K562 (cell line): Measurements from ENCODE around the gene ETV3.

ENCODE experiments used
- ARHGAP35 ChIP-seq: fragments of 450-650 bp; IDR thresholded peaks from 2 replicates; pipeline ENCODE4 v1.6.1; 2018; ENCODE audit not compliant: partially characterized antibody
- ATF3 ChIP-seq, 2 experiments: fragments of 450-650 bp in 1 of 2; sonication (generic) in 1 of 2; formaldehyde crosslinking in 1 of 2; IDR thresholded peaks in 1 of 2; conservative IDR thresholded peaks in 1 of 2; 2 replicates each; pipeline versions ENCODE4 v1.6.1 to v1.8.1; 2016 to 2023; ENCODE audit warnings: mild to moderate bottlenecking in 2 of 2, moderate library complexity in 2 of 2, inconsistent platforms in 1 of 2, missing genetic modification reagents in 1 of 2
- BRCA1 ChIP-seq, 2 experiments: fragments of 450-650 bp in 1 of 2; sonication (generic) in 1 of 2; formaldehyde crosslinking in 1 of 2; IDR thresholded peaks; 2 replicates each; pipeline versions ENCODE4 v1.5.0 to v1.6.1; 2017 to 2020; ENCODE audit warnings: mild to moderate bottlenecking in 1 of 2, missing genetic modification reagents in 1 of 2
- CTCF ChIP-seq, 3 experiments: IDR thresholded peaks in 2 of 3; conservative IDR thresholded peaks in 1 of 3; 2 replicates each; pipeline ENCODE4 v1.5.1; 2011 to 2012; ENCODE audit warnings: low read length in 3 of 3, mild to moderate bottlenecking in 3 of 3, control low read depth in 2 of 3, improper control_type of control experiment in 1 of 3, inconsistent platforms in 1 of 3, low read depth in 1 of 3, mixed read lengths in 1 of 3, moderate library complexity in 1 of 3; ENCODE audit not compliant: insufficient read depth in 2 of 3
- EHMT2 ChIP-seq: fragments of 450-650 bp; IDR thresholded peaks from 2 replicates; pipeline ENCODE4 v1.6.1; 2018; ENCODE audit warnings: antibody characterized with exemption
- KHSRP ChIP-seq: fragments of 450-650 bp; IDR thresholded peaks from 2 replicates; pipeline ENCODE4 v1.6.1; 2017
- MCM7 ChIP-seq, 2 experiments: fragments of 450-650 bp; IDR thresholded peaks; 2 replicates each; pipeline ENCODE4 v1.6.1; 2016 to 2018
- POLR2AphosphoS2 ChIP-seq: IDR thresholded peaks from 2 replicates; pipeline ENCODE4 v1.6.1; 2012; ENCODE audit warnings: low read length, improper control_type of control experiment
- RCOR1 ChIP-seq, 2 experiments: IDR thresholded peaks; 2 replicates each; pipeline ENCODE4 v1.6.1; 2012; ENCODE audit warnings: low read depth in 2 of 2, low read length in 2 of 2, borderline replicate concordance in 1 of 2, improper control_type of control experiment in 1 of 2
- RFX5 ChIP-seq: IDR thresholded peaks from 2 replicates; pipeline ENCODE4 v1.6.1; 2011; ENCODE audit warnings: low read depth, mild to moderate bottlenecking, improper control_type of control experiment, low read length
- SIN3B ChIP-seq: fragments of 450-650 bp; IDR thresholded peaks from 2 replicates; pipeline ENCODE4 v1.6.1; 2017; ENCODE audit warnings: low read depth, mild to moderate bottlenecking, moderate library complexity
- SMARCA5 ChIP-seq: fragments of 450-650 bp; IDR thresholded peaks from 2 replicates; pipeline ENCODE4 v1.6.1; 2016
- ZZZ3 ChIP-seq: fragments of 450-650 bp; IDR thresholded peaks from 2 replicates; pipeline ENCODE4 v1.6.1; 2016; ENCODE audit warnings: antibody characterized with exemption, mild to moderate bottlenecking, moderate library complexity

GRCh38 chr1:157158967-157159366, 20.8 kb upstream of the ETV3 start:
- TF ChIP-seq RCOR1 (IDR thresholded peaks at IDR 0.05; ENCODE audit: borderline replicate concordance in 1 of 2, low read depth in 2 of 2, low read length in 2 of 2) (no peak), KHSRP (no peak), POLR2AphosphoS2 (no peak), ATF3 (IDR thresholded peaks at IDR 0.05) (no peak), ATF3 (CRISPR knock-in tag; conservative IDR thresholded peaks at IDR 0.05) (no peak), SIN3B (no peak), SMARCA5 (no peak), ARHGAP35 (no peak), CTCF (IDR thresholded peaks at IDR 0.05 in 2 of 3, conservative IDR thresholded peaks at IDR 0.05 in 1 of 3; ENCODE audit: insufficient read depth in 2 of 3, low read depth in 1 of 3, low read length in 3 of 3) (no peak), MCM7 (IDR thresholded peaks at IDR 0.05) (no peak), RFX5 (no peak), BRCA1 (IDR thresholded peaks at IDR 0.05) (no peak), BRCA1 (CRISPR knock-in tag; IDR thresholded peaks at IDR 0.05) (no peak), EHMT2 (no peak), ZZZ3 (no peak)
